Adrenal gland (tissue), 12 donors: ENCODE measurements around the gene ACSS2. TPM values are rescaled to one million over a fixed set of nuclear protein-coding genes. Genes with fewer than 3 reads are reported as not detected.

Source experiments
- DNase-seq, 7 donors: peaks; one replicate each; pipeline ENCODE4 v3.0.0-alpha.2; 2019 to 2020
- H3K27ac ChIP-seq, 5 donors: fragments of 200-600 bp; sonication (generic) in 4 of 5; 1 replicate in 3 of 5; 2 replicates in 2 of 5; pipeline versions ENCODE4 v1.5.1 to v1.8.0; 2016 to 2020; ENCODE audit warnings: mild to moderate bottlenecking in 1 of 5
- H3K27me3 ChIP-seq: fragments of 200-600 bp; 2 replicates; pipeline ENCODE4 v1.8.0; 2021
- H3K36me3 ChIP-seq, 2 donors: fragments of 200-600 bp; replicated peaks in 1 of 2; 1 replicate in 1 of 2; 2 replicates in 1 of 2; pipeline versions ENCODE4 v1.5.1 to v1.8.0; 2018 to 2022
- H3K4me1 ChIP-seq, 2 donors: fragments of 200-600 bp; replicated peaks in 1 of 2; 1 replicate in 1 of 2; 2 replicates in 1 of 2; pipeline versions ENCODE4 v1.5.1 to v1.8.0; 2018 to 2021
- H3K4me3 ChIP-seq, 4 donors: fragments of 200-600 bp; sonication (generic) in 3 of 4; one replicate each; pipeline ENCODE4 v1.5.1; 2016 to 2018
- H3K9me3 ChIP-seq, 3 donors: fragments of 200-600 bp; sonication (generic) in 1 of 3; replicated peaks in 1 of 3; 1 replicate in 2 of 3; 2 replicates in 1 of 3; pipeline versions ENCODE4 v1.5.1 to v1.8.0; 2016 to 2021
- POLR2A ChIP-seq, 2 donors: fragments of 450-650 bp; IDR thresholded peaks; one replicate each; pipeline ENCODE4 v1.6.1; 2017; ENCODE audit warnings: antibody characterized with exemption in 2 of 2, mild to moderate bottlenecking in 2 of 2, moderate library complexity in 1 of 2
- WGBS, 4 donors: extraction: QIAGEN DNeasy Blood & Tissue Kit in 2 of 4; methylation state at CpG; one replicate each; pipeline versions ENCODE4 v1.1.5 to v1.1.7; 2013 to 2017; 5-methylcytosine and 5-hydroxymethylcytosine counted together
- intact Hi-C, 2 donors: fragments of 100-400 bp; cut with DNase I; formaldehyde crosslinking; loops; one replicate each; pipeline versions ENCODE4 v1.14.1 to v1.15.0; 2022 to 2023
- polyA plus RNA-seq, 3 donors: library from polyadenylated mRNA; stranded (reverse); fragments of 200-250 nt in 2 of 3; fragments of 350-450 nt in 1 of 3; fragmentation: Illumina TruSeq in 1 of 3; extraction: RNeasy Lipid Tissue Mini Kit (QIAGEN cat#74804) in 1 of 3; gene quantifications; one replicate each; pipeline ENCODE4 v1.2.3, GENCODE V29; 2013 to 2014
- total RNA-seq, 9 donors: library from RNA; depleted of rRNA in 4 of 9; stranded (reverse); fragments of >200 nt in 4 of 9; fragments of 120-200 nt in 1 of 9; fragmentation: NEBNext Ultra II Directional in 1 of 9; extraction: Animal tissue kit (Norgen Biotek cat#: 25700) in 1 of 9; gene quantifications; one replicate each; pipeline versions ENCODE4 v1.1.0 to v1.2.4, GENCODE V29; 2013 to 2023
- TF ChIP-seq, protein P1 (sequence below), 6 experiments: fragments of 450-650 bp in 4 of 6; fragments of 200-600 bp in 2 of 6; sonication (generic) in 1 of 6; IDR thresholded peaks; 1 replicate in 5 of 6; 2 replicates in 1 of 6; pipeline versions ENCODE4 v1.5.1 to v1.8.0; 2016 to 2021; ENCODE audit warnings: antibody characterized with exemption in 6 of 6, mild to moderate bottlenecking in 2 of 6, moderate library complexity in 1 of 6
- donor health status: healthy with polysubstance abuse.
- donor health status: Bipolar disorder and iron deficiency.
- donor health status: DM: yes; HTN: yes; CAD: no.
- donor health status: DM: no; HTN: no; CAD: no.
- donor health status: DM: no; HTN: no; CAD: no.
- donor health status: DM: yes; HTN: yes; CAD: no.

ACSS2 gene
- total and polyA plus RNA-seq, 12 donors = 81.4 to 386 (median 153) TPM

DNA sequence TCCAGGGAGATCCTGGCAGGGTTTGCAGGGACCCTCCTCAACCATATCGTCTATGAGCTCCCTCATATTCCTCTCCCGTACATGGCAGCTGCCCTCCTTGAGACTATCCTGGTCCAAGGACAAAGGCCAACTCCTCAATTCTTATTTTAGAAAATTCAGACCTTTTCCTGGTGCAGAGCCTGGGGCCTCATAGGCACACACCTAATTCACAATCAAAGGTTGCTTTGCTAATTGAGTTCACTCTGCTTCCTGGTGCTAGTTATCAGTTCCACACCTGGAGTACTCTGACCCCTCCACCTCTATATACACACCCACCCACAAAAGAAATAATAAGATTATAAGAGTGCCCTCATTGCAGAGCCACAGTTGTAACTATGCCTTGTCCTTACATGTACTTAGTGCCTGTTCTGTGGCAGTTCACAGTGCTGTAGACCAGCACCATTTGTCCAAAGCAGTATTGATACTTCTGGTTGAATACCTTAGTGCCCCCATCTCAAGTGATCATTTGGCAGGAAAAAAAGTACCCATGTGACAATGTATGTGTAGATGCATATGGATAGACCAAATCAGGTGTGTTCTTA, 40.5 kb downstream of the ACSS2 start:
- peaks cover 0 to 18% of the 10 kb centered on the region in 2 donors for H3K36me3 ChIP-seq
- no peaks in the 10 kb centered on the region for H3K27me3 ChIP-seq
- intact Hi-C loops = no loop called here
- H3K4me3 ChIP-seq = no peak overlapping the region
- no peaks in the 10 kb centered on the region for H3K9me3 ChIP-seq
- H3K27ac ChIP-seq = no peak overlapping the region
- no peak for TF ChIP-seq POLR2A (IDR thresholded peaks at IDR 0.05)
- TF ChIP-seq, protein P1, sequence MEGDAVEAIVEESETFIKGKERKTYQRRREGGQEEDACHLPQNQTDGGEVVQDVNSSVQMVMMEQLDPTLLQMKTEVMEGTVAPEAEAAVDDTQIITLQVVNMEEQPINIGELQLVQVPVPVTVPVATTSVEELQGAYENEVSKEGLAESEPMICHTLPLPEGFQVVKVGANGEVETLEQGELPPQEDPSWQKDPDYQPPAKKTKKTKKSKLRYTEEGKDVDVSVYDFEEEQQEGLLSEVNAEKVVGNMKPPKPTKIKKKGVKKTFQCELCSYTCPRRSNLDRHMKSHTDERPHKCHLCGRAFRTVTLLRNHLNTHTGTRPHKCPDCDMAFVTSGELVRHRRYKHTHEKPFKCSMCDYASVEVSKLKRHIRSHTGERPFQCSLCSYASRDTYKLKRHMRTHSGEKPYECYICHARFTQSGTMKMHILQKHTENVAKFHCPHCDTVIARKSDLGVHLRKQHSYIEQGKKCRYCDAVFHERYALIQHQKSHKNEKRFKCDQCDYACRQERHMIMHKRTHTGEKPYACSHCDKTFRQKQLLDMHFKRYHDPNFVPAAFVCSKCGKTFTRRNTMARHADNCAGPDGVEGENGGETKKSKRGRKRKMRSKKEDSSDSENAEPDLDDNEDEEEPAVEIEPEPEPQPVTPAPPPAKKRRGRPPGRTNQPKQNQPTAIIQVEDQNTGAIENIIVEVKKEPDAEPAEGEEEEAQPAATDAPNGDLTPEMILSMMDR (IDR thresholded peaks at IDR 0.05) = no peak
- WGBS, 4 donors = 28 to 68% (median 64%) methylated on average over 2 of the region's 2 CpGs
- no peak for DNase-seq
- peaks cover 8 to 20% of the 10 kb centered on the region in 2 donors for H3K4me1 ChIP-seq

DNA sequence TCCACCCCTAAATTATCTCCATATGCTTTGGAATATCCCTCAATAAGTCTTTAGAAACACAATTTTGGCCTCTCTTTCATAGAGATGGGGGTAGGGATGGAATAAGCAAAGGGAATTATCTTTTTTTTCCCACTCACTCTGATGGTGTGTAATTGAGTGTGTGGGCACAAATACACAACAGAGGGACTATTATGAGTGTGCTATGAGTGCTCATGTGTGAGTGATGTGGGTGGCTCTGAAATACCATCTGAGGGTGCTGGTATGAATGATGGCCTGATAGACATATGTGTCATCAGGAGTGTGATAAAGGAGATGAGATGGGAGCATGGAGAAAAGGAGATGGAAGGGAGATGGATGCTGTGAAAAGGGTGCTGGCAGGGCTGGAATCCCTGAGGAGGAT, 43.6 kb downstream of the ACSS2 start:
- intact Hi-C loops = no loop called here
- H3K4me1 ChIP-seq = peaks cover 22 to 33% of the 10 kb centered on the region in 2 donors
- peaks cover 0 to 28% of the 10 kb centered on the region in 2 donors for H3K36me3 ChIP-seq
- TF ChIP-seq, protein P1 (IDR thresholded peaks at IDR 0.05) = no peak
- no peak for TF ChIP-seq POLR2A (IDR thresholded peaks at IDR 0.05)
- no peak overlapping the region for H3K4me3 ChIP-seq
- H3K27me3 ChIP-seq = no peaks in the 10 kb centered on the region
- no peak overlapping the region for H3K27ac ChIP-seq
- no peaks in the 10 kb centered on the region for H3K9me3 ChIP-seq
- DNase-seq = no peak

DNA sequence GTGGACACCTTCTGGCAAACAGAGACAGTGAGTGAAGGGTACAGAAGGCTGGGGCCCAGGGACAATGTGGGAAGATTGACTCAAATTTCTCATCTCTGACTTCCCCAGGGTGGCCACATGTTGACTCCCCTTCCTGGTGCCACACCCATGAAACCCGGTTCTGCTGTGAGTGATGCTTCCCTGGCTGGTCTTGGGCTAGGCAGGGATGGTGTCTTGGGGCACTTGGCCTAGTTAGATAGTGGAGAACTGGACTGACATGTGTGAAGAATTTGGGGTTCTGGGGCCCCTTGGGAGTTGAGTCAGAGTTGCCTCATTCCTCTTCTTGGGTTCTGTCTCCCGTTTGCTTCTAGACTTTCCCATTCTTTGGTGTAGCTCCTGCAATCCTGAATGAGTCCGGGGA, 45.0 kb downstream of the ACSS2 start:
- peak overlapping the region in 3 of 5 donors; percentile 73 to 89 (median 75) for H3K27ac ChIP-seq
- TF ChIP-seq, protein P1 (IDR thresholded peaks at IDR 0.05) = no peak
- no peak for TF ChIP-seq POLR2A (IDR thresholded peaks at IDR 0.05)
- peaks cover 14 to 19% of the 10 kb centered on the region in 2 donors for H3K4me1 ChIP-seq
- H3K9me3 ChIP-seq = no peaks in the 10 kb centered on the region
- no peaks in the 10 kb centered on the region for H3K27me3 ChIP-seq
- H3K4me3 ChIP-seq = no peak overlapping the region
- 76 to 84% (median 79%) methylated on average over 3 of the region's 3 CpGs for WGBS, 4 donors
- intact Hi-C loops = no loop called here
- H3K36me3 ChIP-seq = peaks cover 0 to 42% of the 10 kb centered on the region in 2 donors
- DNase-seq = no peak

DNA sequence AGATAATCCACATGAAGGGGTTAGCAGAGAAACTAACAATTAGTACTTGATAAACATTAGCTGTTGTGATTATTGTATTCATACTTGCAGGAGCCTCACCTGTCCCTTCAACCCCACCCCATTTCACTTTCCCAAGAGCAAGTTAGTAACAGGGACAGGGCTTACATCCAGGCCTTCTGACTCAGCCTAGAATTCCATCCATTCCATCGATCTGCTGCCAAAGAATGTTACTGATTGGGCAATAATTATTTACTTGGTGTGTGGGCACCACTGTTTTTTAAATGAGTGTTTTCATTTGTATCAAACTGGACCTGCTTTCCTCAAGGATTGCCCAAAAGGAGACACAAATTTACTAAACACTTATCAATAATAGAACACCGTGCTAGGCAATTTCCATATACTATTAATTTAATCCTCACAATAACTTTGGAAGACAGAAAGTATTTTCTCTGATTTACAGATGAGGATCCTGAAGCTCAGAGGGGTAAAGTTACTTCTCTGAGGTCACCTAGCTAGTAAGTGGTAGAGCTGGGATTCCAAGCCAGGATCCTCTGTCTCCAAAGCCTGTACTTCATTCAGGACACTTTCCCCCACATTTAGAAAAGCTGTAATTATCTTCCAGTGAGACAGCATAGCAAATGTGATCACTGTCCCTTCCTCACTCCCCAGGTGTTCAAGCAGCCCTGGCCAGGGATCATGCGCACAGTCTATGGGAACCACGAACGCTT, 46.4 kb downstream of the ACSS2 start:
- H3K27ac ChIP-seq = peak overlapping the region in 4 of 5 donors; percentile 33 to 89 (median 74)
- peak in 6 of 7 donors; percentile 60 to 79 (median 76) for DNase-seq

More for the DNA sequence above, 46.4 kb downstream of the ACSS2 start:
- Histone ChIP-seq H3K4me1 (peaks cover 13 to 14% of the 10 kb centered on the region in 2 donors), H3K9me3 (no peaks in the 10 kb centered on the region), H3K36me3 (peaks cover 0 to 56% of the 10 kb centered on the region in 2 donors), H3K4me3 (no peak overlapping the region), H3K27me3 (no peaks in the 10 kb centered on the region)
- TF ChIP-seq POLR2A (IDR thresholded peaks at IDR 0.05) = no peak
- TF ChIP-seq, protein P1 (IDR thresholded peaks at IDR 0.05) = no peak
- intact Hi-C loops = no loop called here
- 69 to 85% (median 76%) methylated on average over 5 of the region's 5 CpGs for WGBS, 4 donors
